DMS79 treated with DMSO at 0.1 percent for 48 hours (cell line): ENCODE data around the gene SLFN14.
A peak's percentile ranks its signal among the peaks of the same experiment; 100 is the strongest.
"Not testable (repeated sequence)": the region's sequence is repeated elsewhere in the genome, so short reads cannot be mapped to it uniquely, and the experiment has no call there.

ENCODE experiments used
- DNase-seq: peaks from one replicate; lab custom pipeline; 2025; lab: John Stamatoyannopoulos, UW

Gene SLFN14

DNA sequence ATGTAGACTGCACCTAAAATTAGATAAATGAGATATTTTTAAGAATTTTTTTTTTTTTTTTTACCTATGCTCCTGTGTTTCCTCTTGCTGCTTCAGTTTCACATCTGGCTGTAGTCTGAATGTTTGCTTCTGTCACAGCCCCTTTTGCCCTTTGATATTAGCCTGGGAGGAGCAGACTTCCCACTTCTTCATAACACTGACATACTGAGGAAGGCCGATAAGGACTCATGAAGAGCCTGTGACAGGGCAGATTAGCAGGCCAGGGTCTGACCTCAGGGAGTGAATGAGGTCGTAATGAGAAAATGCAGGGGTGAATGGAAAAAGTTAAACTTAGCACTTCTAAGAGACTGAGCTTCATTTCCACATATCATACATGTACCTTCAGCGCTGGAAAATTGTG lies at the start of gene SLFN14:
TSS of gene SLFN14 (minus strand) at position 117 of the 400 bp plus-strand sequence. CDS start 2,757 bp downstream, outside the sequence.
- no peak for DNase-seq

DNA sequence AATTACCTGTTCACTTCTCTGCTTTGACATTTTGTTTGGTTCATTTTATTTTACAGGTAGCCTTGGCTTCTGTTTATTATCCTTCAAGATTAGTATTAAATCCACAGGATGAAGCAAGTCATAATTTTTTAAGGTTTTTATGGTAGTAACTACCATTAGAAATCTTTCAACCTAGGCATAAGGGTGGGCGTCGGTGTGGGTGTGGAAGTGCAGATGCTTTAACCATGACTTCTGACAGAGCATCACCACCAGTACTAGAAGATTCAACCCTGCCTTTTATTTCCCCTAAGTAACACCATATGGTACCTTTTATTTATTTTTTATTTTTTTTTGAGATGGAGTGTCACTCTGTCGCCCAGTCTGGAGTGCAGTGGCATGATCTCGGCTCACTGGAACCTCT lies 49.2 kb upstream of the SLFN14 start:
- no peak for DNase-seq

DNA sequence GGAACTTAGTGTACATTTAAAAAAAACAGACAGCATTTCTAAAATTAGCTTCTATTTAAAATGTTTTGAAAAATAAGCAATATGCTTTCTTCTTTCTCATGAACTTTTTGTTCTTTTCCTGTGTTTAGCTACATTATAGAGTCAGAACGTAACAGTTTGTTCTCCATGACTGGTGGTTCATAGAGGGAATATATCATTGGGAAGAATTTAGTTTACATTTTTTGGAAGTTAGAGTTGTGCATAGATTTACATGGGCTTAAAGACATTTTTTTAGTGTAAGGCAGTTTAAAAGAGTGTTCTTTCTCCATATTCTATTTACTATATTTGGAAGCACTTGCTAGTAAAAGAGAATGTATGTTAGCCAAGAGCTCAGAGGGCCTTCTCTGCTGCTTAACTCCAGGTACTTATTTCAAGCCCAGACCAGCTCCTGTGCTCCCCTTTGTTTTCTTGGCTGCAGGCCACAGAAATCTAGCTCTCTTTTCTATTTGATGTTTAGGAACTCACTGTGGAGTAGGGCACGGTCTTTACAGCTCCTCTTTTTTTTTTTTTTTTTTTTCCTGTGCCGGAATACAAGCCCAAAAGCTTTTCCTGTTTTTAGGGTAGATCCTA lies 46.7 kb upstream of the SLFN14 start:
- DNase-seq, result peak; percentile 72

DNA sequence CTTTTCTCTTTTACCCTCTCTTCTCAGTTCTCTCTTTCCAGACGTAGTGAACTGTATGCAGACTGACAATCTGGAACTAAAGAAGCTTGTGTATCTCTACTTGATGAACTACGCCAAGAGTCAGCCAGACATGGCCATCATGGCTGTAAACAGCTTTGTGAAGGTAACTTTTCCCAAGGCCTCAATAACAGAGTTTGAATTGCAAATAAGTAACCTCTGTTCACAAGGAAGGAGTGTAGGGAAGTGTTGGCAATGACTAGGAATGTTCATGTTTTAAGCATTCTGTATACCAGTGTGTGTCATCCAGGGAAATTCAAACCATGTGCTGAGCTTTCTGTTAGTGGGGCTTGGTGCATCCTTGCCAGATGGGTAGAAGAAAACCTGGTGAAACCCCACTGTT lies 45.1 kb upstream of the SLFN14 start:
- no peak for DNase-seq

DNA sequence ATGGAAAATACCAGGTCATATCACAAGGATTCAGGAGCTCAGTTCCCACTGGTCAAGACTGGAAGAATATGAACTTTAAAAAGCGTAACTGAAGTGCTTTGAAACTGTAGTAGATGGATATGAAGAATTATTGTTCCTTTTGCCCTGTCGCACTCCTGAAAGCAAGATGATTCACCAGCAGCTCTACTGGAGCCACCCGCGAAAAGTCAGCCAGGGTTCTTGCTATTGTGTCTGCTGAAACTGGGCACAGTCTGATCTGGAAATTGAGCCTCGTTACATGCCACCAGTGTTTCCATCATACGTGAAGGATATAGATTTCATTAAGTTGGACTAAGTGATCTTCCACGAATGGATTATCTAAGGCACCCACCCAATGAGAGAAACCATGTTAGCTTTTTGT lies 43.1 kb upstream of the SLFN14 start:
- DNase-seq, result no peak

DNA sequence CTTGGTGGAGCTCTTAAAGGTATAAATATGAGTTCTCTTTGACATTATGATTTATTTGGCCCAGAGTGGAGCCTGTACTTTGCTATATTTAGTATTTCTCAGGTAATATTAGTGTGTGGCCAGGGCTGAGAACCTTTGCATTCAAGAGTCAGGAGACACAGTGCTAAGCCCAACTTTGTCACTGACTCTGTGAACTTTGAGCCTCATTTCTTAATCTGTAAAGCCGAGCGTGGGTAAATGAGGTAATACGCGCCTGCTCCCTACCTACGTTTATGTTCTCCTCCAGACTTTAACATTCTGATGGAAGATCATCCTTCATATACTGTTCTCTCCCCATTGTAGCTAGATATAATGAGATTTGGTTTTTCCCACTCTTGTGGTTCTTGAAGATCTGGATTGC lies 37.0 kb upstream of the SLFN14 start:
- DNase-seq, result no peak

DNA sequence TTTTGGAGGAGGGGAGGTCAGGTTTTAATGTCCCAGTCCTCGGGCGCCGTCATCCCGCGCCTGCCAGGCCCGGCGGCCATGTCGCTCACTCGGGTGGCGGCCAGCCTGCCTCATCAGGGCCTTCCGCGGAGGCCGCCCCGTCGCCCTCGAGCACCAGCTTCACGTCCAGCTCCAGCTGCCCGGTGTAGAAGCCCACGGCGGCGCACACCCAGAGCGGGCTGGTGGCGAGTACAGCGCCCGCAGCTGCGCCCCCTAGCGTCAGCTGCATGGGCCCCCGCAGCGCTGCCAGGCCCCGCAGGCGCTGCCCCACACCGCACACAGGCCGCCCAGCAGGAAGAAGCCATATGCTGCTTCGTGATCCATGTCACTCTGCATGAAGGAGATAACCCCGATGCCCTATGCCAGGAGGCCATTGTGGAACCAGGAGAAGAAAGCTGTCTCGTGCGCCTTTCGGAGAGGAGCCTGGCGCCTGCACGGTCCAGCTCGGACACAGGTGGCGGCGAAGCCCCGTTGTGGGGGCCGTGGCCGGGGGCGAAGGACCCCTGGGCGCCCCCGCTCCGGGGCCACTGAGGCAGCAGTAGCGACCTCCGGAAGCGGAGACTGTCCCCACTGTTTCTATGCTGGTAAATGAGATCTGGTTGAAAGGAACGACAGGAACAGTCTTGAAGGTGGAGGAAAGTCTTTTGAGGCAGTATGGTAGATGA lies 36.1 kb upstream of the SLFN14 start:
- DNase-seq, result no peak

DNA sequence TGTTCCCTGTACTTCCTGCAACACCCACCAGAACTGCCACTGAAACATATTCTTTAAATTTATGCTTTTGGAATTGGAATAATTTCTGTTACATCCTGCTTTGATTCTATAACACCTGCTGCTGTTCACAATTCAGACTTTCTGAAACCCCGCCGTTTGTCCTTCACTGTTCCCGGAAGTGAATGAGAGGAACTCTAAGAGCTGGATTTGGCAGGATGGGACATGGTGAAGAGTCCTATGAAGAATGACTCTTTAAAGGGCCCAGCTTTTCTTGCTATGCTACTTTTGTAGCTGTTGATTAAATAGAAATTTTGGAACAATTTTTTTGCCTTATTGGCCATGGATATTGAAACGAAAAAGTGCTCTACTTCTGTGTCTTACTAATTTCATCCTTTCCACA lies 35.5 kb upstream of the SLFN14 start:
- no peak for DNase-seq

DNA sequence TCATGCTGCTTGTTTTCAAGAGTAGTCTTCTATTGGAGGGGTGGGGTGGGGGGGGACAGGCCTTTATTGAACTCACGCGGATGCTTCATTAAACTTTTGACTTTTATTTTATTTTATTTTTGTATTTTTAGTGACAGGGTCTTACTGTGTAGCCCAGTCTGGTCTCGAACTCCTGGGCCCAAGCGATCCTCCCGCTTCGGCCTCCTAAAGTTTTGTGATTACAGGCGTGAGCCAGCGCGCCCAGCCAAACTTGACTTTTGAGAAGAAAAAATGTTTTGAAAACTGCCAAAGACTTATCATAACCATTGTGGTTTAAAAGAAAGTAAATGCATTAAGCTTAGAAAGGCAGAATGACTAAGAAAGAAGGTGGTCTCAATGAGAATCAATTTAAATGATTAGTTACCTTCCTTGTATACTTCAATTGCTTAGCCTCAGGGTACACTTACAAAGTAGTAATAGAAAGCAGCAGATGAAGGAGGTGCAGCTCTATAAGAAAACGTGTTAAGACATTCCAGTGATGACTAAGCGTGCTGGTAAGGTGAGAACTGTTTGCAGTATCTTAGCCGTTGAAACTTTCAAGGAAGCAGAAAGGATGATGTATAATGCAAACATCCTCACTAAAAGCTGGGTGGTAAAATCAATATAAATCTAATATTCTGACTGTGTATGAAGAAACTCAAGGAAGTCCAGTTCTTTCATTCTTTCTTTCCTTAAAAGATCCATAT lies 27.7 kb upstream of the SLFN14 start:
- DNase-seq, result peak; percentile 20

DNA sequence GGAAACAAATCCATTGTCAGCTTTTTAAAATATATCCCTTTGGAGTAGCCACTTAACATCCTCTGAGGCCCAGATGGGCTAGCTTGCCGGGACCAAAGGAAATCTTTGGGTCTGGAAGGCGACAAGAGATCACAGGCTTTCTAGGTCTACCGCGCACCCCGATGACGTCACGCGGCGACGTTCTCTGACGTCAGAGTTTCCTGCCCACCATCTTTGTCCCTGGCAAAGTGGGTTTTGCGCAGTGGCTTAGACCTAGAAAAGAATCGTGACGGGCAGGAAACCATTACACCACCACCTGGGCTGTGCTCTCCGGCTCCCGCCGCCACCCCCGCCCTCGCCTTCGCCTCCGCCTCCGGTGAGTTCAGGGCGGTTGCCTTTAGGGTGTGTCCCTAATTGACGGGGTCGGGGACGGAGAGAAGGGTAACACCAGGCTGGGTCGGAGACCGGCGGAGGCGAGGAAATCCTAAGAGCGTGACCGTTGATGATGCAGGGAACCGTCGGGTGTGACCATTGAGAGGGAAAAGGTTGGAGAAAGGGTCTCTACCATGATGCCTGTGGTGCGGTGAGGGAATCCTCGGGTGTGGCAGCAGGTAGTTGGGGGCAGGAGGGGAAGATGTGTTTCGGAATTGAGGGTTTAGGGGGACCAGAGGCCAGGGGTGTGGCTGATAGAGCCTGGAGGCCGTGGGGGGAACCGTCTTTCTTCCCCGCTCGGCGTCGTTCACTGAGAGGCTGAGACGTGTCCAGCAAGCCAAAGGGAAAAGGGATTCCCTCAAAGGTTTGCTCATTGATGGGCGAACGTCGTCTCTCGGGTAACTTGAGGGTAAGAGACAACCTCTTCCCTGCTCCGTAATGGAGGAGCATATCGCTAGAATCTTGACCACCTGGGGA lies 26.7 kb upstream of the SLFN14 start, which contains the start of gene AP2B1:
TSS of gene AP2B1 (plus strand) at position 249 of the 888 bp plus-strand sequence. CDS start 6,709 bp downstream, outside the sequence.
- DNase-seq, result peak; percentile 95

DNA sequence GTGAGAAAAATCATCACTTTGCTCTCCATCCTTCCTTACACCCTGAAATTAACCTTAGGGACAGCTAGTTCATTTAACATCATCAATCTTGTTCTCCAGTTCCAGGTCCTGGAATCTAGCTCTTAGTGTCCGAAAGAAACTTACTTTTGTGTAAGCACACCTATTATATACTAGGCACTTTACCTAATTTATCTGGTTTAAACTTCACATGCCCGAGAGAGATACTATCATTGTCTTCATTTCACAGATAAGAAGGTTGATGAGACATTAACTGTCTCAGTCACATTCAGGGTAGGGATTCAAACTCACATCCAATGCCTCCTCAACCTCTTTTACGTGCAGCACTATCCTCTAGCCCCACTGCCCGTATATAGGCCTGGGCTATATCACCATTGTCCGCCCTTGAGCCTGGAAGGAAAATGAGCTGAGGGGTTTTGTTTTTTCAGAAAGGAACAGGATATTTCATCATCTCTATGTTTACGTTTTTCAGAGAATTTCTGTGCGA lies 26.0 kb upstream of the SLFN14 start:
- DNase-seq, result no peak

DNA sequence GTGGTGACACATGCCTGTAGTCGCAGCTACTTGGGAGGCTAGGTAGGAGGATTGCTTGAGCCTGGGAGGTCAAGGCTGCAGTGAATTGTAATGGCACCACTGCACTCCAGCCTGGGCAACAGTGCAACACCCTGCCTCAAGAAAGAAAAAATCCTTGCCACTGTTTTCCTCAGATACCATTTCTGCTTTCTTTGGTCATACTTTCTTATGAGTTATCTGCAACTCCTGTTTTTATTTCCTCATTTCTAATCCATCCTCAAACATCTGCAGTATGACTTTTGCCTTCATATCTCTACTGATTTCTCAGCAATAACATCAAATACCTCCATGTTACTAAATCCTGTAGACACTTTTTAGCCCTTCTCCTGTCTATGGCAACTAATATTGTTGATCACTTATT lies 23.4 kb upstream of the SLFN14 start:
- DNase-seq, result no peak

DNA sequence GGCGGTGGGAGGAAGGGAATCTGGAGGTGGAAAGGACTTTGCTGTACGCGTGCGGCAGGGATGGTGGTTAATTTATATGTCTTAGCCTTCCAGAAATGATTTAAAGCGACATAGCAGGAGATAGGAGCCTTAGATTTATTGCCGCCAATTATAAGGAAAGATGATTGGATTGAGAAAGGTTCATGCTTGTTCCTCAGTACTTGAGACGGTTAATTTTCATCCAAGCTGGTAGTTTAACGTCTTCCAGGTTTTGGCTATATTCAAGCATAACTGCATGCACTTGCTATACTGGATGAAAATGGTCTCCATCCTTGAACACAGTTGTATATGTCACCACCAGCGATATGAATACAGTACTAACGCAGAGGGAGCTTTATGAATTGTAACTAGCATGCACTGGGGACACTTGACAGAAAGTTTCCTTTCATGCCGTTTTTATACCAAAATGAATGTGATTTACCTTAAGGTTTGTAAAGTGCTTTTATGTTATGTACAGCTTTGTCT lies 18.4 kb upstream of the SLFN14 start:
- peak; percentile 41 for DNase-seq

DNA sequence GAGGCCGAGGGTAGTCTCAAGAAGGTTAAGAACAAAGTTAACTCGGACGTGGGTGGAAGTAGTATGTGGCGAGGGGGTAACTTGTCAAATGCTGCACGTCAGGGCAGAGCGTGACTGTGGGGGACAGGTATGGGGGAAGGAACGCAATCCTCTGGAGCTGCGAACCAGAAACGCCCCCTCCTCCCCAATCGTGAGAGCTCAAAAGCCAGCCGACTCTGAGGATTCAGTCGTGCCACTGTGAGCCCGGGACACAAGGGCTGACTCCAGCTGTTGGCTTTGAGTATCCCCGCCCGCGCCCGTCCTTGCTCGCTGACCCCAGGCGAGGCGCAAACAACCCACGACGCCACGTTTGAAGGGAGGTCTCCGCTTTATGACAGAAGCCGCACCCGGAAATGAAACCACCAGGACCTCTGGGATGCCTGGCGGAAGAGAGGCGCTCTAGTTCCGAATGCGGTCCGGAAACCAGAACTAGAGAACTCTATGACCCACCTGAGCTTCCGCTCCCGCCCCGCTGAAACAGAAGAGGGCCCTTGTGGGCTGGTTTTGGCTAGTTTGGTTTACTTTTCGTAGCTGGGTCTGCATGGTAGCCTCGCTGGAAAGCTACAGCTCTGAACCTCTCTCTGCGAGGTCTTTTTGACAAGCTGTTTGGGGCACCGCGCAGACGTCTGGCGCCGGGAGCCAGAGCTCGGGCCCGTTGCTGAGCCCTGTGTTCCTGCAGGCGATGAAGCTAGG lies 17.7 kb upstream of the SLFN14 start, which contains the start of gene PEX12:
TSS of gene PEX12 (minus strand) at position 375 of the 732 bp plus-strand sequence. CDS start 550 bp downstream, outside the sequence.
- DNase-seq, result peak; percentile 96

DNA sequence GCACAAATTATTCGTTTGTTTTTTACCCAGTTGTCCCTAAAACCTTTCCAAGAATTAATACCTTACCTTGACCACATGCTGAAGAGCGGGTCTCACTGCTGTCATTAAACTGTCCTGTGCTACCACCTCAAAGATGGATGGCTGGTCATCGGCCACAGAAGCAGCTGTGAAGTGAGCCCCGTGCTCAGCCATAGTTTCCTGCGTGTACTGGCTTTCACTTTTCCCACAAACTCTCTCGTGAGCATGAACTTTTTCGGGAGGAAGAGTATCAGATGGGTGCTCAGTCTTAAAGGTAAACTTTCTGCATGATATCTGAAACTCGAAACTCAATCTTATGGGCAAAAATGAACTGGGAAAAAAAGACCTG lies 17.2 kb upstream of the SLFN14 start:
- no peak for DNase-seq

DNA sequence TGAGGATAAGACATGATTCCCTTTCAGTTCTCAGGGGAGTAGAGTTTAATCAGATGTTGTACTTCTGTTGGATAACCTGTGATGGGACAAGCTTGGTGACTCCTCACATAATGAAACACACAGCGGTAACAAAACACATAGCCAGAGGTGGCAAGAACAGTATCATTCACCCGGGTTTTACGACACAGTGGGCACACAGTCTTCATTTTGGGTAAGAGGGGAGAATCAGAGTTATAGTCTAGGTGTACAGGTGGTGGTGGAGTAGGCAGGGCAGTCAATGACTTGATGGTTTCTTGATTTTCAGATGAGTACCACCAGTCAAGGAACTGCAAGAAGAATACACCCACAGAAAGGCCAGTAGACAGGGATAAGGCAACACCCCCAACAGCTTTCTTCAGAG lies 15.1 kb upstream of the SLFN14 start:
- DNase-seq, result no peak

DNA sequence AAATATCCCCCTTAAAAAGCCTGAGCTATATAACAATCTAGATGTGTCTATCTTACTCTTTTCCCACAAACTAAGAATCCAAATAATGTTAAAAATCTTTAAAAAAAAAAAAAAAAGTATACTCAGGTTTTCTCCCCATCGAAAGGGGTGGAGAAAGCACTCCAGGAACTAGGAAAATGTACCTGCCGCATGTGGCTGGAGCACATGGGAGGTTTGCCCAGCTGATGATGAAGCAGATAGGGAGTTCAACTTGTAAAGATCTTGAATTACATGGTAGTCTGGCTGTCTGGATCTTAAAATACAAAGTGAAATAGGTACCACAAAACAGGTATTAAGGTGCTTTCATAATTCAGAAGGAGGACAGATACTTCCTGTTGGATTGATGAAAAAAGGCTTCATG lies 8.8 kb upstream of the SLFN14 start:
- no peak for DNase-seq

DNA sequence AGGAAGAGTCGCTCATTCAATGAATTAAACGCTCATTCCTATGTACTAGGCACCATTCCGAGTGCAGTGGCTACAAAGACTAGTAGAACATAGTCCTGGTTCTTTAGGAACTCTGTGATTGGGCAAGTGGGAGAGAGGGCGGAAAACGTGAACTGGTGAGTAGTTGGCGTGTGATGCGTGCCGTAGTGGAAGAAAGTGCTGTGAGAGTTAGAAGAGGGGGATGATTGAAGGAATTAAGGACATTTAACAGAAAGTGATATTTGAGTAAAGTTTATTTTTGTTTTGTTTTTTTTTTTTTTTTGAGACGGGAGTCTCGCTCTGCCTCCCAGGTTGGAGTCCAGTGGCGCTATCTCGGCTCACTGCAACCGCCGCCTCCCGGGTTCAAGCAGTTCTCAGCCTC lies 7.9 kb upstream of the SLFN14 start:
- no peak for DNase-seq

DNA sequence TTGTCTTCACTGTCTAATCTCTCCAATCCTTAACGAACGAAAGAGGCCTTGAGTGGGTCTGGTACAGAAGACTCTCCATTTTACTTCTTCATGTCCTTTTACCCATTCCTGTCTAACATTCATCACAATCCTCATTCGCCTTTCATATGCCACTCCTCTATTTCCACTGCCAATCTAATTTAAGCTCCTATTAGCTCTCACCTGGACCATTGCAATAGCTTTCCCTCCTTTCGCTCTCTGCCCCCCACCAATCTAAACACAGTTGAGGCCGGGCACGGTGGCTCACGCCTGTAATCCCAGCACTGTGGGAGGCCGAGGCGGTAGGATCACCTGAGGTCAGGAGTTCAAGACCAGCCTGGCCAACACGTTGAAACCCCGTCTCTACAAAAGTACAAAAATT lies 6.3 kb upstream of the SLFN14 start:
- no peak for DNase-seq

DNA sequence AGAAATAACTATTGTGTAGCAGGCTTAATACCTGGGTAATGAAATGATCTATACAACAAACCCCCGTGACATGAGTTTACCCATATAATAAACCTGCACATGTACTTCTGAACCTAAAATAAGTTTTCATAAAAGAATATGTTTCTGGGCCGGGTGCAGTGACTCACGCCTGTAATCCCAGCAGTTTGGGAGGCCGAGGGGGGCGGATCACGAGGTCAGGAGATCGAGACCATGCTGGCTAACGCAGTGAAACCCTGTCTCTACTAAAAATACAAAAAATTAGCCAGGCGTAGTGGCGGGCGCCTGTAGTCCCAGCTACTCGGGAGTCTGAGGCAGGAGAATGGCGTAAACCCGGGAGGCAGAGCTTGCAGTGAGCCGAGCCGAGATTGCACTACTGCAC lies 2.6 kb upstream of the SLFN14 start:
- not testable (repeated sequence) for DNase-seq
